Panc1 (cell line): ENCODE data around the gene FGF23. TPM values are rescaled to one million over a fixed set of nuclear protein-coding genes. Genes with fewer than 3 reads are reported as not detected.

Experiments
- ATAC-seq: fragments of 200-7000 bp; cut with Tn5 transposase; 2 replicates; pipeline ENCODE4 v1.9.1; 2020; ENCODE audit warnings: mild to moderate bottlenecking, moderate library complexity
- BruUV-seq: library from RNA; stranded (reverse); fragments of 400-500 nt; replicated peaks from 2 replicates; lab custom pipeline; 2021; lab: Mats Ljungman, UMichigan
- CTCF ChIA-PET: fragments of 300-600 bp; sonication (Branson Sonifier 250); formaldehyde crosslinking; loops from one replicate; lab custom pipeline; 2022; ENCODE audit warnings: antibody characterized with exemption; lab: Charles Lee
- POLR2A ChIA-PET: fragments of 300-600 bp; sonication (Branson Sonifier 250); formaldehyde crosslinking; loops from one replicate; lab custom pipeline; 2022; ENCODE audit warnings: antibody characterized with exemption; lab: Charles Lee
- DNase-seq: peaks from one replicate; pipeline ENCODE4 v3.0.0-alpha.2; 2010; ENCODE audit warnings: low read depth, low spot score
- H3K27ac ChIP-seq: 2 replicates; pipeline ENCODE4 v1.5.1; 2011; ENCODE audit warnings: mild to moderate bottlenecking, low read length, inconsistent platforms
- H3K27me3 ChIP-seq: fragments of 200-500 bp; sonication (Bioruptor generic); 2 replicates; pipeline ENCODE4 v1.6.0; 2014; ENCODE audit warnings: low read length, inconsistent platforms; ENCODE audit not compliant: control insufficient read depth, insufficient read depth
- H3K36me3 ChIP-seq: fragments of 200-500 bp; sonication (Bioruptor generic); 2 replicates; pipeline ENCODE4 v1.5.1; 2014; ENCODE audit warnings: inconsistent platforms, mild to moderate bottlenecking, low read length, moderate library complexity; ENCODE audit not compliant: control insufficient read depth, insufficient read depth
- H3K4me1 ChIP-seq: 2 replicates; pipeline ENCODE4 v1.5.1; 2011; ENCODE audit warnings: inconsistent platforms, mild to moderate bottlenecking, low read length, moderate library complexity; ENCODE audit not compliant: control insufficient read depth, insufficient read depth
- H3K4me3 ChIP-seq, 2 experiments: 2 replicates each; pipeline ENCODE4 v1.5.1; 2011 to 2012; ENCODE audit warnings: low read depth in 2 of 2, low read length in 2 of 2, mild to moderate bottlenecking in 2 of 2, inconsistent platforms in 1 of 2, moderate library complexity in 1 of 2
- H3K9me3 ChIP-seq: fragments of 200-500 bp; sonication (Bioruptor generic); 2 replicates; pipeline ENCODE4 v1.5.1; 2014; ENCODE audit warnings: low read depth, mild to moderate bottlenecking, inconsistent platforms, low read length, moderate library complexity; ENCODE audit not compliant: control insufficient read depth, insufficient read depth
- CTCF ChIP-seq: fragments of 450-650 bp; IDR thresholded peaks from 2 replicates; pipeline ENCODE4 v1.5.1; 2017; ENCODE audit warnings: mild to moderate bottlenecking
- POLR2AphosphoS5 ChIP-seq: IDR thresholded peaks from 2 replicates; pipeline ENCODE4 v1.6.1; 2012; ENCODE audit warnings: mild to moderate bottlenecking, low read depth, low read length, moderate library complexity
- REST ChIP-seq, 2 experiments: IDR thresholded peaks; 2 replicates each; pipeline ENCODE4 v1.6.1; 2011 to 2012; ENCODE audit warnings: low read depth in 2 of 2, control low read depth in 1 of 2, low read length in 1 of 2, mild to moderate bottlenecking in 1 of 2, moderate library complexity in 1 of 2; ENCODE audit not compliant: insufficient read depth in 1 of 2
- SIN3A ChIP-seq: IDR thresholded peaks from 2 replicates; pipeline ENCODE4 v1.6.1; 2012; ENCODE audit warnings: low read depth, mild to moderate bottlenecking, low read length, moderate library complexity, borderline replicate concordance; ENCODE audit not compliant: insufficient read depth
- TCF7L2 ChIP-seq: IDR thresholded peaks from 2 replicates; pipeline ENCODE4 v1.6.1; 2011; ENCODE audit warnings: mild to moderate bottlenecking, low read depth, low read length, inconsistent platforms
- in situ Hi-C: cut with HindIII; loops from 2 replicates; pipeline ENCODE4 v1.10.0; 2016; ENCODE audit warnings: low sequenced_read_pairs, low pct_unique_long_range_greater_than_20kb
- intact Hi-C: fragments of 100-400 bp; cut with micrococcal nuclease; formaldehyde crosslinking; loops from one replicate; pipeline ENCODE4 v1.10.0; 2022; ENCODE audit not compliant: unreplicated experiment
- total RNA-seq: library from RNA; stranded (reverse); gene quantifications from one replicate; pipeline ENCODE4 v1.2.1, GENCODE V29; 2021; ENCODE audit not compliant: unreplicated experiment

FGF23 gene
- total RNA-seq, 1 experiment from 2014 or later, result not detected

GRCh38 chr12:4346931-4347330 lies 32.6 kb downstream of the FGF23 start:
- TF ChIP-seq TCF7L2 (no peak), SIN3A (no peak), POLR2AphosphoS5 (no peak), REST (IDR thresholded peaks at IDR 0.05; ENCODE audit: insufficient read depth in 1 of 2, low read depth in 2 of 2, low read length in 1 of 2) (no peak)
- DNase-seq, result no peak
- Histone ChIP-seq H3K4me3 (no peak overlapping the region), H3K27ac (no peak overlapping the region), H3K36me3 (no peaks in the 10 kb centered on the region; the same call in 1 of the 2 replicates), H3K9me3 (no peaks in the 10 kb centered on the region), H3K4me1 (no peaks in the 10 kb centered on the region), H3K27me3 (no peaks in the 10 kb centered on the region)
- ATAC-seq, result no peak
- BruUV-seq, result no TSS peak
- intact Hi-C loops, result no loop called here
- in situ Hi-C loops, result no loop called here
- POLR2A ChIA-PET, result no interaction called here
- CTCF ChIA-PET, result no interaction called here

- Histone ChIP-seq H3K9me3 (no peaks in the 10 kb centered on the region), H3K4me3 (no peak overlapping the region), H3K27ac (no peak overlapping the region), H3K36me3 (peaks cover 4% of the 10 kb centered on the region; the same call in 1 of the 2 replicates), H3K27me3 (no peaks in the 10 kb centered on the region), H3K4me1 (no peaks in the 10 kb centered on the region)
- no peak for TF ChIP-seq CTCF
- no peak for TF ChIP-seq REST (IDR thresholded peaks at IDR 0.05; ENCODE audit: insufficient read depth in 1 of 2, low read depth in 2 of 2, low read length in 1 of 2)
- no peak for TF ChIP-seq TCF7L2
- TF ChIP-seq POLR2AphosphoS5, result no peak
- no peak for TF ChIP-seq SIN3A
- no peak for DNase-seq
- intact Hi-C loops (no loop called here), in situ Hi-C loops (no loop called here)
- ChIA-PET POLR2A (no interaction called here), CTCF (no interaction called here)
- ATAC-seq, result no peak
- BruUV-seq, result no TSS peak
These were observed 47.7 kb downstream of the FGF23 start for GRCh38 chr12:4331842-4332241.
